Kidney capillary endothelial cell (primary cell): ENCODE measurements around the gene TNRC18.
"Not testable (repeated sequence)": the region's sequence is repeated elsewhere in the genome, so short reads cannot be mapped to it uniquely, and the experiment has no call there.

Source experiments
- DNase-seq: peaks from one replicate; pipeline ENCODE4 v3.0.0-alpha.2; 2018; ENCODE audit warnings: low spot score

TNRC18 gene

GRCh38 chr7:5291301-5291700 lies 132.3 kb downstream of the TNRC18 start:
- no peak for DNase-seq

- DNase-seq, result no peak
Observed at GRCh38 chr7:5289355-5289754, 134.3 kb downstream of the TNRC18 start.

GRCh38 chr7:5288560-5288959 lies 135.1 kb downstream of the TNRC18 start:
- not testable (repeated sequence) for DNase-seq

- DNase-seq, result no peak
Observed at GRCh38 chr7:5287802-5288201, 135.8 kb downstream of the TNRC18 start.

DNA sequence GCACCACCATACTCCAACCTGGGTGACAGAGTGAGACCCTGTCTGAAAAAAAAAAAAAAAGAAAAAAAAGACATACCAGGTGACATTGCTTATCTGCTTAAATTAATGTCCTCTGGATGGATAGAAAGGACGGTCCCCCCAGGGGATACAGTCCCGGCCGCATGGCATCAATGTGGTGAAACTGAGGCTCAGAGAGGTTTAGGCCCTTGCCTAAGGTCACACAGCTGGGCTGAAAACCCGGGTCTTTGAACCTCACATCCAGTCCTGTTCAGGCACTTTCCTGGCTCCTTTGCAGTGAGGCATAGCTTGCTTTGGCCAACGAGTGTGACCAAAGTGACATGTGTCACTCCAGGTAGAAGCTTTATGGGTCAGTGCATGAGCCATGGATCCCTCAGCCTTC lies 136.3 kb downstream of the TNRC18 start:
- DNase-seq, result not testable (repeated sequence)

- DNase-seq, result no peak
Observed at GRCh38 chr7:5286933-5287332, 136.7 kb downstream of the TNRC18 start.

- no peak for DNase-seq
Observed at GRCh38 chr7:5284304-5285281, 139.0 kb downstream of the TNRC18 start.

DNA sequence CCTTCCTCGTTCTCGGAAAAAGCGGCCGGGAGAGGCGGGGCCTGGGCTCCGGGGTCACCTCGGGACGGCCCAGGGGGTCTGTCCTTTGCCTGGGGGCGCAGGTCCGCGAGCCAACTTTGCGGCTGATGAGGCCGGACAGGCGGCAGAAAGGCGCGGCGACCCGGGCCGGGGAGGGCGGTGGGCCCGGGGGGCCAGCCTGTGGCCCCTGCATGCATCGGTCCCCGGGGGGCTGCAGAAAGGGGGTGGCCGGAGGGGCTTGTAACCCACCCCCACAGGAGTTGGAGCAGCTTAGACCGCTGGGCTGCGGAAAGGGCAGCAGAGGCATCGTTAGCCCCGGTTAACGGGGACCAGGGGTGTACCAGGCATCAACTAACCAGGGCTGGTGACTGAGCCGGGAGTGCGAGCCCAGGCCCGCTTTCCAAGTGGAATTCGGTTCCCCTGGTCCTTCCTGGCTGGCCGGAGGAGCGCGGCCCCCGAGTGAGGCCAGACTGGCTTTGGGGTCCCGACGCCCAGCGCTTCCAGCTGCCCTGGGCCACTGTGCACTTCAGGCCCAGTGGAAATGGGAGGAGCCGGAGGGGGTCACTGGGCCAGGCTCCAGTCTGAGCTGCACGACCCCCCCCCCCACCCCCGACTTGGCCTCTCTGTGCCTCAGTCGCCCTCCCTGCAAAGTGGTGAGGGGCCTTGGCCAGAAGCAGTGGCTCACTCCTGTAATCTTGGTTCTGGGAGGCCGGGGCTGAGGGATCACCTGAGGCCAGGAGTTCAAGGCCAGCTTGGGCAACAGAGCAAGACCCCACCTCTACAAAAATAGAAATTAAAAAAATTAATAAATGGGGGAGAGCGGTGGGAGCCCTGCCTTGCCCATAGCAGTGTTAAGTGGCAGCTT lies 140.0 kb downstream of the TNRC18 start:
- no peak for DNase-seq

- DNase-seq, result no peak
Observed at GRCh38 chr7:5282543-5283316, 140.9 kb downstream of the TNRC18 start, which contains the start of gene SLC29A4. SLC29A4 (plus strand) TSS chr7:5282943; CDS start chr7:5287817, 4,874 bp downstream.

DNA sequence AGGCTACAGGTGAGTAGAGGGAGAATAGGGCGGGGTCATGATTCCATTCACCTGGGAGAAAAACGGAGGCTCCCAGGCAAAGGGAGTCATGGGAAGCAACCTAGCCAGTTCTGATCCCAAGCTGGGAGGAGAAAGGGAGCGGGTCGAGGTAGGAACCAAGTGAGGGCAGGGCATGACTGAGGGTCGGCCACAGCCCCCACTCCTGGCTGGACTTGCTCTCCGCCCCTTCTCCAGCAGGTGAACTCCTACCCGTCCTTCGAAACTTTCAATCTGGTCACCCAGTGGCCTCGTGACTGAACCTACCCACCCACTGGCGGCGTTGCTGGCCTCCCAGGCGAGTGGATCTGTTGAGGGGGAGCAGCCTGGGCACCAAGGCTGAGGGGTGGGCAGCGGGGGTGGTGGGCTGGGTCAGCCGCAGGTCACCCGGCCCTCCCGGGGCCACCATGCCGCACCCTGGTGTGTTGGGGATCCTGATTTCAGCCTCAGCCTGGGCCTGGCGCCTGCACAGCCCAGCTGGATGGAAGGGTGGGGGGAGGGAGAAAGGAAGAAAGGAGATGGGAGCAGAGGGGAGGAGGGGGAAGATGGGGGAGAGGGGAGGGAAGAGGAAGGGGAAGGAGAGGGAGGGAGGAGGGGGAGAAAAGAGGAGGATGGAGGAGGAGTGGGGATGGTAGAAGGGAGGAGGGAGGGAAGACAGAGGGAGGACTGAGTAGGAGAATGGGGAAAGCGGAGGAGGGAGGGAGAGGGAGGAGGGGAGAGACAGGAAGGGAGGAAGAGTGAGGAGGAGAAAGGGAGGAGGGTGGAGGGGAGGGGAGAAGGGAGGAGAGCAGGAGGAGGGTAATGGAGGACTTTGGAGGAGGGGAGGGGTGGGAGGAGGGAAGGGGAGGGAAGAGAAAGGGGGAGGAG lies 141.8 kb downstream of the TNRC18 start:
- not testable (repeated sequence) for DNase-seq

DNA sequence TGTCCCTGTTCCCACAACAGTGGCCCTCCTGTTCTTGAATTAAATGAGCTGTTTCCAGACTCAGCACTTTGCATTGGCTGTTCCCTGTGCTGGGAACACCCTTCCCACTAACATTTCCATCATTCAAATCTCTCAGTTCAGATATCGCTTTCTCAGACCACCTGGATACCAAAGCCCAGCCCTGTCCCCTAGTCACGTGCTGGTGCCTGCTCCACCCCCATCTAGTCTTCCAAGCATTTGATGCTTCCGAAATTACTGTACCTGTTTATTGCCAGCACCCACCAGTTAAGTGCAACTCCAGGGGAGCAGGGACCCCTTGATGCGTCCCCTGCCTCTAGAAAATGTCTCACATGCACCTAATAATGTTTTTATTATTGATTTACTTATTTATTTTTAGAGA lies 143.9 kb downstream of the TNRC18 start:
- no peak for DNase-seq

- no peak for DNase-seq
Observed at GRCh38 chr7:5278766-5279165, 144.9 kb downstream of the TNRC18 start.

DNA sequence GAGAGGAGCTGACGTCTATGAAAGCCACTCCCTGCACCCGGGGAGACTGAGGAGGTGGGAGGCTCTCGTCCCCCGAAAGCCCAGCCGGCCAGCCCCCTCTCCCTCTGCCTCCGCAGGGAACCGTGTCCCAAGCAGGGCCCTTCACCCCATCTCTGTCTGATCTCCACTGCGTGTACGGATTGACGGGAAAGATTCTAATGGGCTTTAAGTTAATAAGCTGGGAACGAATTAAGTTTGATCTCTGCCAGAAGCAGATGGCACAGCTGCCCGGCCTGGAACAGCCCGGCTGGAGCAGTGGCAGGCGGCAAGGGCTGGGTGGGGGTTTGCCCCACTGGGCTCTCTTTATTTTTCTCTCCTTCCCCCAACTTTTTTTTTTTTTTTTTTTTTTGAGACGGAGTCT lies 147.0 kb downstream of the TNRC18 start:
- no peak for DNase-seq

DNA sequence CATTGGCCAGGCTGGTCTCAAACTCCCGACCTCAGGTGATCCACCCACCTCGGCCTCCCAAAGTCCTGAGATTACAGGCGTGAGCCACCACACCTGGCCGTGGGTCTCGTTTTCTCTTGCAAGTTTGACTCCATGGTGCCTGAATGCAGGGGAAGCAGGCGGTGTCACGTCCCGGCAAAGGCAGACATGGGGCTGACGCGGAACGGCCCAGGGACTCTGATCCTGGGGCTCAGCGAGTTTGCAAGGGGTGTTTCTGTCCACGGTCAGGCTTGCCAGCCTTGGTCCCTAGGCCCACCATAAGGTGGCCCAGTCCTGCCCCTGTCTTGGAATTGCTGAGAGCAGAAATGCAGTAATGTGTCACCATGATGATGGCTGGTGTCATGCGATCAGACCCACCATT lies 147.5 kb downstream of the TNRC18 start:
- not testable (repeated sequence) for DNase-seq

DNA sequence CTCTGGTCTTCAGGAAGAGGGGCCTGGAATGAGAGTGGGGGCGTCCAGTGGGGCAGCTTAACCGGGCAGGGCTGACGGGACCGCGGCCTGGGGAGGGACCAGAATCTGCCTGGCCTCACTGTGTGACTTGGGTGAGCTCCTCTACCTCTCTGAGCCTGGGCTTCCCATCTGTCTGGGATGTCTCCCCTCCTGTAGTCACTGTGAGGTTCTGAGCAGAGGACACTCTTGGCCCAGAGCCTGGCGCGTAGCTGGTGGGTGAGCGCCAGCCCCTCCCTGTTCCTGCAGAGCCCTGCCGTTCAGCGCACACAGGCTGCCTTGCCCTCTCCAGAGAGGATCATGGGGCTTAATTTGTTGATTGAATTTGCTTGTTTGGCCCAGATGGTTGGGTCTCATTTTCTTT lies 148.1 kb downstream of the TNRC18 start:
- not testable (repeated sequence) for DNase-seq

GRCh38 chr7:5274985-5275431 lies 148.6 kb downstream of the TNRC18 start:
- DNase-seq, result not testable (repeated sequence)

DNA sequence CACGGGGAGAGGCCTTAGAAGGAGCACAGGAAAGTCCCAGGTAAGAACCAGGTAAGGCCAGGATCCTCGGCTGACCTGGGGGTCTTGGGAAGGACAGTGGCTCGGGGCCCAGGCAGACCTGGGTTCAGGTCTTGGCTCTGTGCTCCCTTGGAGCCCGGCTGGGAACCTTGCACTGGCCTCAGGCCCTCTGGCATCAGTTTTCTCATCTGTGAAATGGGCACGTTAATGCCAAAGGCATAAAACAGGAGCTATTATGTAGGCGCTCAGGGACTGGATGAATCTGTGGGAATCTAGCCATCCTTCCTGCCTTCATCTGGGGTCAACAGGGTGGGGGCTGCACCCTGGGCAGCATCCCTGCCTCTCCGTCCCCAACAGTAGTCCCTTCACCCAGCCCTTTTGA lies 149.2 kb downstream of the TNRC18 start:
- no peak for DNase-seq

DNA sequence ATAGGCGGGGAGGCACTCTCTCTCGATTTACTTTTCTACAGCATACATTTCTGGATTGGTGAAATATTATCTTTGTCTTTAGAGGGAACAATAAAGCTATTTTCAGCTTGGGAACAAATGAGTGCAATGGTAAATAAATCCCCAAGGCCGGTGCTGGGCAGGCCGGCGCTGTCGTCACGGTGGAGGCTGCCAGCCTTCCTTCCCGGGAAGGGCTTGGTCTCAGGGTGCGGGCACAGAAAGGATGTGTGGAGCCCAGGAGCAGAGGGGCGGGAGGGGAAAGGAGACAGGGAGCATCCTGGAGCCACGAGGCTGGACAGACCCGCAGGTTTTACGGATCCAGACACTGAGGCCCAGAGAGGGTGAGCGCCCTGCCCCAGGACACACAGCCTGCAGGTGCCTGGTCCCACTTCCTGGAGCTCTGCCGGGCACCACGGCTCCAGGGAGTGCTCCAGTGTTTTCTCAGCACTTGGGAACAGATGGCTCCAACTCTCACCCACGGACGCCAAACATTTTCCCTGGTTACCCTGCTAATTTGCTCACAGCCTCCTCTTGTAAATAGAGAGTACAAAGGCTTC lies 149.7 kb downstream of the TNRC18 start:
- DNase-seq, result not testable (repeated sequence)

- no peak for DNase-seq
Observed at GRCh38 chr7:5270788-5271187, 152.8 kb downstream of the TNRC18 start.

DNA sequence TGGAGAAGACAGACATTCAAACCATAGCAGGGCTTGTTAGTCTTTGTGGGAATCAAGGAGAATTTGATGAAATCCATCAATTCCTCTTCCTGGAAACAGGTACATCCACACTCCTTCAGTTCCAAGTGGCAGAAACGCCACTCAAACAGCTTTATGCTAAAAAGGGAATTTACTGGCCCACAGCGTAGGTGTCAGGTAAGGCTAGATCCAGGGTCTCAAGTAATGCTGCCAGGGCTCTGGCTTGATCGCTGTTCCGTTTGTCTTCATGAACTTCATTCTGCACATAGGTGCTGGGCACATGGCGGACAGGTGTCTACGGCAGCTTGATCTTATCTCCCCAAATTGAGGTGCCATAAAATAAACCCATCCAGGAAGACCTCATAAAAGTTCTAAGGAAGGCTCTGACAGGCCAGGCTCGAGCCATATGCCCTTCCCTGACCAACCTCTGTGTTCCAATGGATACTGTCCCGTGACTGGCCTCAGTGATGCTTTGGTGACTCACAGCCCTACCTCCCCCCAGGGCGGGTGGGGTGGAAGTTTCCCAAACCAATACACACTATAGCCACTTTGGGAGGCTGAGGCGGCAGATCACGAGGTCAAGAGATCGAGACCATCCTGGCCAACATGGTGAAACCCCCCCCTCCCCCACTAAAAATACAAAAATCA lies 153.5 kb downstream of the TNRC18 start:
- DNase-seq, result not testable (repeated sequence)
